MM.1S (cell line): ENCODE data around the gene EPSTI1.

ENCODE experiments used
- DNase-seq: peaks from one replicate; pipeline ENCODE4 v3.0.0-alpha.2; 2015
- H2AFZ ChIP-seq: fragments of 300-600 bp; sonication (generic); 2 replicates; pipeline ENCODE4 v1.6.0; 2016; ENCODE audit warnings: antibody characterized with exemption, low read length
- H3F3A ChIP-seq: fragments of 300-600 bp; sonication (generic); 2 replicates; pipeline ENCODE4 v1.6.1; 2016; ENCODE audit warnings: mild to moderate bottlenecking, antibody characterized with exemption, low read length, moderate library complexity, mixed read lengths; ENCODE audit not compliant: insufficient read depth
- H3K27ac ChIP-seq: fragments of 300-600 bp; sonication (generic); 2 replicates; pipeline ENCODE4 v1.5.1; 2016; ENCODE audit warnings: mild to moderate bottlenecking, low read length
- H3K27me3 ChIP-seq: fragments of 300-600 bp; sonication (generic); replicated peaks from 2 replicates; pipeline ENCODE4 v1.6.0; 2016; ENCODE audit warnings: low read length; ENCODE audit not compliant: insufficient read depth
- H3K36me3 ChIP-seq: fragments of 300-600 bp; sonication (generic); replicated peaks from 2 replicates; pipeline ENCODE4 v1.6.1; 2016; ENCODE audit warnings: mild to moderate bottlenecking, low read length, mixed read lengths; ENCODE audit not compliant: insufficient read depth
- H3K4me1 ChIP-seq: fragments of 300-600 bp; sonication (generic); 2 replicates; pipeline ENCODE4 v1.6.1; 2016; ENCODE audit warnings: low read length, mixed read lengths
- H3K4me2 ChIP-seq: fragments of 300-600 bp; sonication (generic); 2 replicates; pipeline ENCODE4 v1.6.0; 2016; ENCODE audit warnings: low read depth, low read length
- H3K4me3 ChIP-seq: fragments of 300-600 bp; sonication (generic); 2 replicates; pipeline ENCODE4 v1.5.1; 2016; ENCODE audit warnings: low read length, mixed read lengths
- H3K79me2 ChIP-seq: fragments of 300-600 bp; sonication (generic); 2 replicates; pipeline ENCODE4 v1.6.1; 2016; ENCODE audit warnings: mixed run types, low read length, mixed read lengths
- H3K9ac ChIP-seq: fragments of 300-600 bp; sonication (generic); 2 replicates; pipeline ENCODE4 v1.6.1; 2016; ENCODE audit warnings: low read length, mixed read lengths
- H3K9me2 ChIP-seq: fragments of 300-600 bp; sonication (generic); replicated peaks from 2 replicates; pipeline ENCODE4 v1.6.1; 2016; ENCODE audit warnings: mild to moderate bottlenecking, low read length, mixed read lengths; ENCODE audit not compliant: insufficient read depth
- H3K9me3 ChIP-seq: fragments of 300-600 bp; sonication (generic); replicated peaks from 2 replicates; pipeline ENCODE4 v1.6.1; 2016; ENCODE audit warnings: mild to moderate bottlenecking, low read length, mixed read lengths; ENCODE audit not compliant: insufficient read depth
- H4K20me1 ChIP-seq: fragments of 300-600 bp; sonication (generic); 2 replicates; pipeline ENCODE4 v1.6.1; 2016; ENCODE audit warnings: mild to moderate bottlenecking, low read length, moderate library complexity, mixed read lengths; ENCODE audit not compliant: insufficient read depth
- CTCF ChIP-seq: fragments of 300-600 bp; sonication (generic); IDR thresholded peaks from 2 replicates; pipeline ENCODE4 v1.5.1; 2016; ENCODE audit warnings: antibody characterized with exemption, low read length, mixed read lengths
- EZH2 ChIP-seq: fragments of 300-600 bp; sonication (generic); optimal IDR thresholded peaks from 2 replicates; pipeline ENCODE3; 2017; ENCODE audit warnings: low read depth, mild to moderate bottlenecking, antibody characterized with exemption, low read length, mixed read lengths
- EZH2phosphoT487 ChIP-seq: fragments of 300-600 bp; sonication (generic); IDR thresholded peaks from 2 replicates; pipeline ENCODE4 v1.6.1; 2018; ENCODE audit warnings: antibody characterized with exemption, low read length

EPSTI1 gene

GRCh38 chr13:42977219-42977659 lies 14.8 kb downstream of the EPSTI1 start:
- Histone ChIP-seq H4K20me1 (no peaks in the 10 kb centered on the region), H3K79me2 (no peaks in the 10 kb centered on the region), H3K4me3 (no peak overlapping the region), H3K9ac (no peak overlapping the region), H3K9me2 (no peaks in the 10 kb centered on the region), H3K4me2 (no peak overlapping the region), H3K27ac (no peak overlapping the region), H3K27me3 (no peaks in the 10 kb centered on the region), H3K36me3 (no peaks in the 10 kb centered on the region), H3K9me3 (no peaks in the 10 kb centered on the region), H3K4me1 (no peaks in the 10 kb centered on the region), H2AFZ (no peak overlapping the region), H3F3A (no peaks in the 10 kb centered on the region)
- TF ChIP-seq EZH2phosphoT487: no peak
- TF ChIP-seq EZH2: no peak
- no peak for TF ChIP-seq CTCF
- DNase-seq: no peak

GRCh38 chr13:42976066-42976465 lies 16.0 kb downstream of the EPSTI1 start:
- H3K4me1 ChIP-seq: no peaks in the 10 kb centered on the region
- H3K9me3 ChIP-seq: no peaks in the 10 kb centered on the region
- H2AFZ ChIP-seq: no peak overlapping the region
- H3K36me3 ChIP-seq: no peaks in the 10 kb centered on the region
- H3K9me2 ChIP-seq: no peaks in the 10 kb centered on the region
- no peak for DNase-seq
- H3K9ac ChIP-seq: no peak overlapping the region
- no peaks in the 10 kb centered on the region for H3K27me3 ChIP-seq
- no peaks in the 10 kb centered on the region for H4K20me1 ChIP-seq
- H3F3A ChIP-seq: no peaks in the 10 kb centered on the region
- H3K4me2 ChIP-seq: no peak overlapping the region
- TF ChIP-seq CTCF (no peak), EZH2 (no peak), EZH2phosphoT487 (no peak)
- H3K79me2 ChIP-seq: no peaks in the 10 kb centered on the region
- H3K4me3 ChIP-seq: no peak overlapping the region
- H3K27ac ChIP-seq: no peak overlapping the region

- no peak overlapping the region for H3K27ac ChIP-seq
- H3K4me1 ChIP-seq: no peaks in the 10 kb centered on the region
- no peak for DNase-seq
- H3K27me3 ChIP-seq: no peaks in the 10 kb centered on the region
- H3K9me3 ChIP-seq: no peaks in the 10 kb centered on the region
- H3K9me2 ChIP-seq: no peaks in the 10 kb centered on the region
- no peaks in the 10 kb centered on the region for H4K20me1 ChIP-seq
- no peaks in the 10 kb centered on the region for H3F3A ChIP-seq
- no peak overlapping the region for H3K4me3 ChIP-seq
- TF ChIP-seq EZH2phosphoT487: no peak
- TF ChIP-seq EZH2: no peak
- TF ChIP-seq CTCF: no peak
- H2AFZ ChIP-seq: no peak overlapping the region
- H3K4me2 ChIP-seq: no peak overlapping the region
- H3K79me2 ChIP-seq: no peaks in the 10 kb centered on the region
- no peak overlapping the region for H3K9ac ChIP-seq
- no peaks in the 10 kb centered on the region for H3K36me3 ChIP-seq
Measured at GRCh38 chr13:42973581-42973980, 18.5 kb downstream of the EPSTI1 start.
